Neural crest cell (in vitro differentiated cells): ENCODE results near the gene CCDC40. TPM values are rescaled to one million over a fixed set of nuclear protein-coding genes. Genes with fewer than 3 reads are reported as not detected.

ENCODE experiments used
- DNase-seq: peaks from one replicate; pipeline ENCODE4 v3.0.0; 2021; ENCODE audit warnings: low read depth, mixed read lengths, low spot score
- H3K27ac Mint-ChIP-seq: one replicate; pipeline ENCODE4 v1.8.0; 2021; ENCODE audit warnings: mild to moderate bottlenecking, mixed read lengths; ENCODE audit not compliant: unreplicated experiment
- H3K27me3 Mint-ChIP-seq: 2 replicates; pipeline ENCODE4 v1.8.0; 2021; ENCODE audit warnings: low read depth, mild to moderate bottlenecking, mixed read lengths
- H3K36me3 Mint-ChIP-seq: 2 replicates; pipeline ENCODE4 v1.8.0; 2021; ENCODE audit warnings: low read depth, mild to moderate bottlenecking, mixed read lengths
- H3K4me1 Mint-ChIP-seq: 2 replicates; pipeline ENCODE4 v1.8.0; 2021; ENCODE audit warnings: mixed read lengths
- H3K4me3 Mint-ChIP-seq: one replicate; pipeline ENCODE4 v1.8.0; 2021; ENCODE audit warnings: mild to moderate bottlenecking, mixed read lengths
- H3K9me3 Mint-ChIP-seq: 2 replicates; pipeline ENCODE4 v1.8.0; 2021; ENCODE audit warnings: mixed read lengths
- total RNA-seq: library from RNA; stranded (reverse); gene quantifications from 2 replicates; pipeline ENCODE4 v1.2.1, GENCODE V29; 2021
- TF ChIP-seq, protein P1 (sequence below): fragments of 200-600 bp; sonication (generic); conservative IDR thresholded peaks from 2 replicates; pipeline ENCODE4 v1.5.0; 2021; ENCODE audit warnings: antibody characterized with exemption, mild to moderate bottlenecking

The CCDC40 gene
- total RNA-seq, 1 donor from 2014 or later: 22.7 TPM

DNA sequence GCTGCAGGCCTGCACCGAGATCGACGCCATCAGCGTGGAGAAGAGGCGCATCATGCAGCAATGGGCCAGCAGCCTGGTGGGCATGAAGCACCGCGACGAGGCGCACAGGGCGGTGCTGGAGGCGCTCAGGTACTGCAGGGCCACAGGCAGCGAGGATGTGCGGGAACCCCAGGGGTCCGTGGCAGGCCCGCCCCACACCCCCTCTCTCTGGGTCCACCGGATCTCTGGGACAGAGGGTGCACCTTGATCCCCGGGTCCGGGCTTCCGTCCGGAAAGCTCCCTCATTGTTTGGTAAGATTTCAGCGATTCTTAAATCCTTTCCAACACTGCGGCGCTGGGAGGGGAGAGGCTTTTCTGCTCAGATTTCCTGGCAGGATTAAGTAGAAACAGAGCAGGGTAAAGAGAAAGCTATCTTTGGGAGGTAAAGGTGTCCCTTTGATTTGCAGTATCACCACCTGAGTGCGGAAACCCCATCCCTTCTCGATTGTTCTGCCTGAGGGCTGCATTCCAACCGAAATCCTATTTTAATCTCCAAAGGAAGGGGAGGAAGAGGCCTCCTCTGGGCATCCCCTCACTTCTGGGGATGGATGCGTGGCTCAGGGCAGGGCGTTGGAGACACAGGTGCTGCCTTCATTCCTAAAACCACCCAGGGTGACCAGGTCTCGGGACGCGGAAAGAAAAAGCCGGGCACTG, 29.2 kb downstream of the CCDC40 start:
- no peak for DNase-seq
- TF ChIP-seq, protein P1, sequence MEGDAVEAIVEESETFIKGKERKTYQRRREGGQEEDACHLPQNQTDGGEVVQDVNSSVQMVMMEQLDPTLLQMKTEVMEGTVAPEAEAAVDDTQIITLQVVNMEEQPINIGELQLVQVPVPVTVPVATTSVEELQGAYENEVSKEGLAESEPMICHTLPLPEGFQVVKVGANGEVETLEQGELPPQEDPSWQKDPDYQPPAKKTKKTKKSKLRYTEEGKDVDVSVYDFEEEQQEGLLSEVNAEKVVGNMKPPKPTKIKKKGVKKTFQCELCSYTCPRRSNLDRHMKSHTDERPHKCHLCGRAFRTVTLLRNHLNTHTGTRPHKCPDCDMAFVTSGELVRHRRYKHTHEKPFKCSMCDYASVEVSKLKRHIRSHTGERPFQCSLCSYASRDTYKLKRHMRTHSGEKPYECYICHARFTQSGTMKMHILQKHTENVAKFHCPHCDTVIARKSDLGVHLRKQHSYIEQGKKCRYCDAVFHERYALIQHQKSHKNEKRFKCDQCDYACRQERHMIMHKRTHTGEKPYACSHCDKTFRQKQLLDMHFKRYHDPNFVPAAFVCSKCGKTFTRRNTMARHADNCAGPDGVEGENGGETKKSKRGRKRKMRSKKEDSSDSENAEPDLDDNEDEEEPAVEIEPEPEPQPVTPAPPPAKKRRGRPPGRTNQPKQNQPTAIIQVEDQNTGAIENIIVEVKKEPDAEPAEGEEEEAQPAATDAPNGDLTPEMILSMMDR: no peak
- H3K27me3 Mint-ChIP-seq: no peaks in the 10 kb centered on the region
- no peaks in the 10 kb centered on the region for H3K36me3 Mint-ChIP-seq
- no peak overlapping the region for H3K27ac Mint-ChIP-seq
- H3K4me3 Mint-ChIP-seq: no peak overlapping the region
- H3K4me1 Mint-ChIP-seq: peaks cover 20% of the 10 kb centered on the region
- H3K9me3 Mint-ChIP-seq: no peaks in the 10 kb centered on the region

DNA sequence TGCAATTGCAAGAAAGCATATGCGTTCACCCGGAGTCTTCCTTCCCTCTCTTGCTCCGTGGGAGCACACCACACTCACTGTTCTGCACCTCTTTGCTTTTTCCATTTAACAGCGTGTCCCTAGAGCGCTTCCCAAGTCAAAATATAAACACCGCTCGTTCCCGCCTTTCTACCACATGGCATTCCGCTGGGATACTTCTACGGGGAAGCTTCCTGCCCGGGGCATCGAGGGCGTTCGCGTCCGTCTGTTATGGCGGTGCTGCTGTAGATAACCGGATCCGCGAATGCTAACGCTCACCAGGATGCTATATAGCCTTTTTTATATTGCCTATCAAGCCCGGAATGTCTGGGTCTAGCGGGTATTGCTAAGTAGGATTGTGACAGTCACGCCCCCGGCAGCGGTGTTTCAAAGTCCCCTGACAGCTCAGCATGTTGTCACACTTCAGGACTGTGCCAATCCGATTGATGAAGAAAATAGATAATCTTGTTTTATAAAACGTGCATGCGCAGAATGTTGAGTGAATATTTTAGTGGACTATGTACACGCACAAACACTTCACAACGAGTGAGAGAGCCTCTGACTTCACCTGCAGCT, 31.0 kb downstream of the CCDC40 start:
- no peaks in the 10 kb centered on the region for H3K27me3 Mint-ChIP-seq
- no peak overlapping the region for H3K27ac Mint-ChIP-seq
- no peak overlapping the region for H3K4me3 Mint-ChIP-seq
- peaks cover 20% of the 10 kb centered on the region for H3K4me1 Mint-ChIP-seq
- DNase-seq: no peak
- no peaks in the 10 kb centered on the region for H3K9me3 Mint-ChIP-seq
- TF ChIP-seq, protein P1: no peak
- H3K36me3 Mint-ChIP-seq: no peaks in the 10 kb centered on the region

DNA sequence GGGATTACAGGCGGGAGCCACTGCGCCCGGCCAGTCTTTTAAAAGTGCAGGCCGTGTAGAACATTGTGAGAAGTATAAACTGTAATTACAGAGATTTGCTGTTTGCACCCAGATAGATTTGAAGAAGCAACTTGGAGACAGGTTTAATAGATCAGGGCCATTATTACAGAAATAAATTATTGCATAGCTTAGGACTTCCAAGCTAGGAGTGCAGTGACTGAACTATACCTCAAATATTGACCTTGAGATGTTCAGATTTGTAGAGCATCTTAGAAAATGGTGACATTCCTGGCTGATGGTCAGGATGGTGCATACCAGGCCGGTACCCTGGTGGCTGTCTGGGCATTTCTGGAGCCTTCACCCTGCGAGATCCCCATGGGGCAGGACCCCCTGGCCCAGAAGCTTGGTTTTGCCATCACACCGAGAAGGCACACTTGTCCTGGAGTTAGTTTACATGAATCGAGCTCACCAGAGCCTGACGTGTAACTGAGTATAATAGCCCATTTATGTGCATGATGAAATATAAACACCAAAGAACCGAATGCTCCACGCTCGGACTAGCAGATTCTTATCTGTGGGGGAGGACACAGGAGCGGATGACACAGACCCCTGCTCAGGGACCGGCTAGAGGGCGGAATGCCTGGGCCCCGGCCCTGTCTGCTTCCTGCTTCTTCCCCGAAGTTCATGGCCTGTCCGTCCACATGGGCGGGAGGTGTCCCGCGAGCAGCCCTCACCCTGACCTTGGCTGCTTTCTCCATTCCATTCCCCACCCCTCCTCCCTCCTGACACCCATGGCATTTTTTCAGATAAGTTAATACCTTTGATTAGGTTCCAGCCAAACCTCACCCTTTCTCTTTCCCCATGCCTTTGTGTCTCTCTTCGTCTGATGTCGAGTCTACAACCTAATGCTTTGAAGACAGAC, 32.1 kb downstream of the CCDC40 start:
- H3K4me1 Mint-ChIP-seq: peaks cover 19% of the 10 kb centered on the region
- H3K27ac Mint-ChIP-seq: peak overlapping the region; percentile 86
- DNase-seq: no peak
- TF ChIP-seq, protein P1: no peak
- H3K9me3 Mint-ChIP-seq: no peaks in the 10 kb centered on the region
- H3K36me3 Mint-ChIP-seq: no peaks in the 10 kb centered on the region
- H3K27me3 Mint-ChIP-seq: no peaks in the 10 kb centered on the region
- H3K4me3 Mint-ChIP-seq: no peak overlapping the region

DNA sequence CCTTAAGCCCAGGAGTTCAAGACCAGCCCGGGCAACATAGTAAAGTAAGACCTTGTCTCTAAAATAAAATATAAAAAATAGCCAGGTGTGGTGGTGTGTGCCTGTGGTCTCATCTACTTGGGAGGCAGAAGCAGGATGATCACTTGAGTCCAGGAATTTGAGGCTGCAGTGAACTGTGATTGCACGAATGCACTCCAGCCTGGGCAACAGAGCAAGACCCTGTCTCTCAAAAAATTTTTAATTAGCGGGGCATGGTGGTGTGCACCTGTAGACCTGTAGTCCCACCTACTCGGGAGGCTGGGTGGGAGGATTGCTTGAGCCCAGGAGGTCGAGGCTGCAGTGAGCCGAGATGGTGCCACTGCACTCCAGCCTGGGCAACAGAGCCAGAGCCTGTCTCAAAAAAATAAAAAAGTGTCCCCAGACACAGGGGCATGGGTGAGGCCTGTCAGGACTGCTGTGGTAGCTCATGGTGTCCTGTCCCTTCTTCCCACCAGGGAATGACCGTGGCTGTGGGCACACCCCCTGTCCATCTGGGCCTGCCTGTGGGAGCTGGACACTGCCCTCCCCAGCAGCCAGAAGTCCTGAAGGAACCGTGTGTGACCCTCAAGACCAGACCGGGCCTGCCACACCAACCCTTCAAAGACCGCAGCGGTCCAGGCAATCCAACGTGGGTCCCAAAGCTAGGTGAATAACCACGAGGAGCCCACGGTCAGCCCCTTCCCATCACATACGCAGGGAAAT, 34.1 kb downstream of the CCDC40 start:
- Mint-ChIP-seq H3K4me1 (peaks cover 16% of the 10 kb centered on the region), H3K27ac (no peak overlapping the region), H3K9me3 (no peaks in the 10 kb centered on the region), H3K4me3 (no peak overlapping the region), H3K36me3 (no peaks in the 10 kb centered on the region), H3K27me3 (no peaks in the 10 kb centered on the region)
- no peak for DNase-seq
- TF ChIP-seq, protein P1: no peak

DNA sequence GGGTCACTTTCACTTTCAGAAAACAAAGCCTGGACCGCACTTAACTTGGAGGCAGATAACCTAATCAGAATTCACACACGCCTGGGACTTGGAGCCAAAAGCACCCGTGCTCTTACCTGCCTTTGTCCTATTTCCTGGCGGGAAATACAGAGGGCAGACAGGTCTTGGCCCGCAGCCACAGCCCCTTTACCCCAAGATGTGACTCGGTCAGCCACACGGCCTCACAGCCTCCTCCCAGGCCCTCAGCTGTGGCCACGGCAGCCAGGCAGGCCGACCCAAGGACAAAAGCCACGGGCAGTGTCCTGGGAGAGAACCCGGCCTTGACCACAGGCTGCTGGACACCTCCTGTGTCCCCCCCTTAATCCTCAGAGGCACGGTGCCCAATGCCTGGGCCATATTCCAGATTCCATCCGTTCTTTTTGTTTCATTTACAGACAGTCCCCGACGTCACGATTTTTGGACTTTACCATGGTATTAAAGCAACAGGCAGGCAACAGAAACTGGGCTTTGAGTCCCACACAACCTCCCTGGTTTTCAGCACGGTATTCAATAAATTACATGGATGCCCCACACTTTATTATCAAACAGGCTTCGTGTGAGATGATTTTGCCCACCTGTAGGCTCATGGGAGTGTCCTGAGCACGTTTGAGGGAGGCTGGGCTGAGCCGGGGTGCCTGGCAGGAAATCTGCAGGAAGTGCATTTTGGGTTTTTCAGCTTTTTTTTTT, 34.8 kb downstream of the CCDC40 start:
- no peaks in the 10 kb centered on the region for H3K9me3 Mint-ChIP-seq
- H3K4me3 Mint-ChIP-seq: no peak overlapping the region
- TF ChIP-seq, protein P1: no peak
- no peaks in the 10 kb centered on the region for H3K27me3 Mint-ChIP-seq
- DNase-seq: no peak
- peaks cover 16% of the 10 kb centered on the region for H3K4me1 Mint-ChIP-seq
- no peak overlapping the region for H3K27ac Mint-ChIP-seq
- no peaks in the 10 kb centered on the region for H3K36me3 Mint-ChIP-seq
